Tibial artery (tissue), 4 donors: ENCODE data around the gene LCN12.

ENCODE experiments used
- DNase-seq, 2 donors: peaks; one replicate each; pipeline ENCODE4 v3.0.0-alpha.2; 2019
- H3K27ac ChIP-seq, 2 donors: fragments of 200-600 bp; sonication (generic) in 1 of 2; 1 replicate in 1 of 2; 2 replicates in 1 of 2; pipeline ENCODE4 v1.5.1; 2018 to 2019; ENCODE audit warnings: mild to moderate bottlenecking in 1 of 2
- H3K27me3 ChIP-seq, 2 donors: fragments of 200-600 bp; sonication (generic) in 1 of 2; one replicate each; pipeline versions ENCODE4 v1.5.1 to v1.6.0; 2016 to 2019
- H3K36me3 ChIP-seq, 3 donors: fragments of 200-600 bp; sonication (generic) in 2 of 3; one replicate each; pipeline ENCODE4 v1.5.1; 2016 to 2019; ENCODE audit warnings: mild to moderate bottlenecking in 2 of 3
- H3K4me1 ChIP-seq, 4 donors: fragments of 200-600 bp; sonication (generic) in 2 of 4; 1 replicate in 3 of 4; 2 replicates in 1 of 4; pipeline ENCODE4 v1.5.1; 2016 to 2019
- H3K4me3 ChIP-seq, 2 donors: fragments of 200-600 bp; sonication (generic) in 1 of 2; 1 replicate in 1 of 2; 2 replicates in 1 of 2; pipeline ENCODE4 v1.5.1; 2018 to 2019; ENCODE audit warnings: mild to moderate bottlenecking in 2 of 2
- H3K9me3 ChIP-seq, 3 donors: fragments of 200-600 bp; sonication (generic) in 1 of 3; one replicate each; pipeline ENCODE4 v1.5.1; 2016 to 2019
- intact Hi-C: fragments of 100-400 bp; cut with DNase I; formaldehyde crosslinking; loops from one replicate; pipeline ENCODE4 v1.15.0; 2023; ENCODE audit warnings: low total_unique reads
- TF ChIP-seq, protein P1 (sequence below), 2 experiments: fragments of 200-600 bp in 1 of 2; fragments of 450-650 bp in 1 of 2; IDR thresholded peaks; one replicate each; pipeline ENCODE4 v1.5.1; 2017 to 2019; ENCODE audit warnings: antibody characterized with exemption in 2 of 2, mild to moderate bottlenecking in 1 of 2, moderate library complexity in 1 of 2

LCN12 gene

DNA sequence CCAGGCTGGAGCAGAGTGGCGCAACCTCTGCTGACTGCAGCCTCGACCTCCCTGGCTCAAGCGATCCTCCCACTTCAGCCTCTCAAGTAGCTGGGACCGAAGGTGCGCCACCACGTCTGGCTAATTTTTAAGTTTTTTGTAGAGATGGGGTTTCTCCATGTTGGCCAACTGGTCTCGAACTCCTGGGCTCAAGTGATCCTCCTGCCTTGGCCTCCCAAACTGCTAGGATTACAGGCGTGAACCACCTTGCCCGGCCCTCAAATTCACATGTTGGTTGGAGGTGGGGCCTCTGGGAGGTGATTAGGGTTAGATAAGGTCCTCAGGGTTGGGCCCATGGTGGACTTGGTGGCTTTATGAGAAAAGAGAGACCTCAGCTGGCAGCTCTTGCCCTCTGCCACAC, 10.1 kb downstream of the LCN12 start:
- Histone ChIP-seq H3K27me3 (peaks cover 0 to 2% of the 10 kb centered on the region in 2 donors), H3K4me1 (peaks cover 0 to 20% (median 11%) of the 10 kb centered on the region in 4 donors), H3K36me3 (no peaks in the 10 kb centered on the region), H3K9me3 (no peaks in the 10 kb centered on the region), H3K27ac (peak overlapping the region in 1 of 2 donors; percentile 47), H3K4me3 (no peak overlapping the region)
- intact Hi-C loops = no loop called here
- no peak for DNase-seq
- TF ChIP-seq, protein P1, sequence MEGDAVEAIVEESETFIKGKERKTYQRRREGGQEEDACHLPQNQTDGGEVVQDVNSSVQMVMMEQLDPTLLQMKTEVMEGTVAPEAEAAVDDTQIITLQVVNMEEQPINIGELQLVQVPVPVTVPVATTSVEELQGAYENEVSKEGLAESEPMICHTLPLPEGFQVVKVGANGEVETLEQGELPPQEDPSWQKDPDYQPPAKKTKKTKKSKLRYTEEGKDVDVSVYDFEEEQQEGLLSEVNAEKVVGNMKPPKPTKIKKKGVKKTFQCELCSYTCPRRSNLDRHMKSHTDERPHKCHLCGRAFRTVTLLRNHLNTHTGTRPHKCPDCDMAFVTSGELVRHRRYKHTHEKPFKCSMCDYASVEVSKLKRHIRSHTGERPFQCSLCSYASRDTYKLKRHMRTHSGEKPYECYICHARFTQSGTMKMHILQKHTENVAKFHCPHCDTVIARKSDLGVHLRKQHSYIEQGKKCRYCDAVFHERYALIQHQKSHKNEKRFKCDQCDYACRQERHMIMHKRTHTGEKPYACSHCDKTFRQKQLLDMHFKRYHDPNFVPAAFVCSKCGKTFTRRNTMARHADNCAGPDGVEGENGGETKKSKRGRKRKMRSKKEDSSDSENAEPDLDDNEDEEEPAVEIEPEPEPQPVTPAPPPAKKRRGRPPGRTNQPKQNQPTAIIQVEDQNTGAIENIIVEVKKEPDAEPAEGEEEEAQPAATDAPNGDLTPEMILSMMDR (IDR thresholded peaks at IDR 0.05) = no peak

DNA sequence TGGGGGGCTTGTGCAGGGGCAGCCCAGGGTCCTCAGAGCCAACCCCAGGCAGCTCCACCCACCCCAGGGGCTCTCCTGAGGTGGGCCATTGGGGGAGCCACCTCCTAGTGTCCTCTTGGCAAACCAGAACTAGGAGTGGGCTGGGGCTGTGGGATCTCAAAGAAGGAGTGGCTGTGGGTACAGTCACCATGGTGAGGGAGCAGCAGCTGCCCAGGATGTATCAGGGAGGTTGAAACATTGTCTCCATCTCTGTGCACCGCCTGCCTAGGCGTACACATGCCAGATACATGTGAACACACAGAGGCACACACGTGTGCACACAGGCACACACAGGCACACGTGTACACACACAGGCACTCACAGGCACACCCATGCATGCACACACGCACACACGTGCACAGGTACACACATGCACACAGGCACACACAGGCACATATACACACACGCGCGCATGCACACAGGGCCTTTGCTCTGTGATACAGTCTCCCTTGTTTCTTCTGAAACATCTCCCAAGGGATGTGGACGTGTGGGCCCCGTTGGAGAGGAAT, 10.7 kb downstream of the LCN12 start:
- Histone ChIP-seq H3K9me3 (no peaks in the 10 kb centered on the region), H3K27ac (no peak overlapping the region), H3K4me1 (peaks cover 0 to 20% (median 11%) of the 10 kb centered on the region in 4 donors), H3K36me3 (no peaks in the 10 kb centered on the region), H3K27me3 (peaks cover 0 to 2% of the 10 kb centered on the region in 2 donors), H3K4me3 (no peak overlapping the region)
- TF ChIP-seq, protein P1 (IDR thresholded peaks at IDR 0.05) = no peak
- no peak for DNase-seq
- intact Hi-C loops = no loop called here

DNA sequence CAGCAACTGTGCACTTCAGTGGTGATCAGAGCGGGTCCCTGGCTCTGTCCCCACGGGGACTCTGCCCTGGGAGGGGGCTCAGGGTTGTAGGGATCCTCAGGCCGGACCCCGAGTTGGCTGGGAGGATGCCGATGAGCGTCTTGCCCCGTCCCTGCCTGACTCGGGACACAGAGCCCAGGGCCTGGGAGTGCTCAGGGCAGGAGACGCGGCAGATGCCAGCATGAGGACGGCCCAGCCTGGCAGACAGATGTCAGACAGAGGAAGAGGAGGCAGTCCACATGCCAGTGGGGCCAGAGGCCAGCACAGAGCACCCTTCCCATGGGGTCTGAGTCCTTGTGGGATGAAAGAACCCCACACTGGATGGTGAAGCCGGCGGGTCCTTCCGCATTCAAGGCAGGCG, 11.3 kb downstream of the LCN12 start:
- no peaks in the 10 kb centered on the region for H3K36me3 ChIP-seq
- peaks cover 0 to 7% of the 10 kb centered on the region in 2 donors for H3K27me3 ChIP-seq
- H3K4me3 ChIP-seq = no peak overlapping the region
- intact Hi-C loops = no loop called here
- H3K9me3 ChIP-seq = no peaks in the 10 kb centered on the region
- peaks cover 0 to 20% (median 11%) of the 10 kb centered on the region in 4 donors for H3K4me1 ChIP-seq
- no peak for DNase-seq
- no peak overlapping the region for H3K27ac ChIP-seq
- TF ChIP-seq, protein P1 (IDR thresholded peaks at IDR 0.05) = no peak

DNA sequence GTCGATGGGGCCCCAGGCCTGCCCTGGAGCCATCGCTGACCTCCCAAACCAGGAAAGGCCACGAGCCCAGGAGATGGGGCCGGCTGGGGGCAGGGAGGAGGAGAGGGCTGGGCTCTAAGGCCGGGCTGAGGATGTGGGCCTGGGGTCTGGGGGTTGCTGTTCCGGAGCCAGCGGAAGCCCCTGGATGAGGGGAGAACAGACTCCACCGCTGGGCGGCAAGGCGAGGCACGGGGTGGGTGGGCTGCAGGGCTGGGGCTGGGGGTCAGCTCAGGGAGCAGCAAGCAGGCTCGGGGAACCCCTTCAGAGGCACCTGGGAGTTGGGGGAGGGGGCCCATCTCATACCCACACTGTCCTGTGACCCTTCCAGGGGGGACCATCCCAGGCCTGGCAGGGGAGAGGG, 11.7 kb downstream of the LCN12 start:
- Histone ChIP-seq H3K4me1 (peaks cover 0 to 20% (median 11%) of the 10 kb centered on the region in 4 donors), H3K4me3 (no peak overlapping the region), H3K36me3 (no peaks in the 10 kb centered on the region), H3K27me3 (peaks cover 0 to 12% of the 10 kb centered on the region in 2 donors), H3K27ac (no peak overlapping the region), H3K9me3 (no peaks in the 10 kb centered on the region)
- intact Hi-C loops = no loop called here
- no peak for DNase-seq
- TF ChIP-seq, protein P1 (IDR thresholded peaks at IDR 0.05) = no peak

DNA sequence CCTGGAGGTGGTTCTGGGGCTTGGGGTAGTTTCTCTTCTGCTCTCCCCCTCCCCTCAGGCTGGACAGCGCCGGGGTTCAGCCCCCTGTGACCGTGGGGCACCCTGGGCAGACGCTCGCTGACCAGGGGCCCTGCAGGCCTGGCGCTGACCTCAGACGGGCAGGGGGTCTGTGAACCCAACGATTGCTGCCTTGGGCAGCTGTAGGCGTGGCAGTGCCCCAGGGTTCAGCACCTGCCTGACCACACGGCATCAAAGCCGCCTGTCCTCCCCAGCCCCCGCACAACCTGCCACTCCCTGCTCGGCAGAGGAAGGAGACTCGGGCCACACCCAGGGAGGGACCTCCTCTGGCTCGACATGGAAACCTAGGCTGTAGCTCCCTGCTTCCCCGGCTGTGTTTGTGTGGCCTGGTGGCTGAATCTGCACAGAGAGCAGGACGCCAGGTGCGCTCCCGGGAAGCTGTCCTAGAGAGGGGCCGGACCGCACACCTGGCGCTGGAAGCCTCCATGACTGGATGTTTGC, 12.2 kb downstream of the LCN12 start:
- Histone ChIP-seq H3K27me3 (peaks cover 0 to 16% of the 10 kb centered on the region in 2 donors), H3K36me3 (no peaks in the 10 kb centered on the region), H3K27ac (no peak overlapping the region), H3K4me3 (no peak overlapping the region), H3K9me3 (no peaks in the 10 kb centered on the region), H3K4me1 (peaks cover 0 to 20% (median 11%) of the 10 kb centered on the region in 4 donors)
- intact Hi-C loops = no loop called here
- no peak for DNase-seq
- TF ChIP-seq, protein P1 (IDR thresholded peaks at IDR 0.05) = no peak
